HepG2 (cell line): ENCODE measurements around the gene CKLF. TPM values are rescaled to one million over a fixed set of nuclear protein-coding genes. Genes with fewer than 3 reads are reported as not detected.

Source experiments
- ATAC-seq: fragments of 200-7000 bp; cut with Tn5 transposase; 3 replicates; pipeline ENCODE4 v1.9.1; 2020; ENCODE audit warnings: mild to moderate bottlenecking, moderate library complexity
- Bru-seq: library from RNA; stranded (reverse); fragments of 400-500 nt; gene quantifications from one replicate; lab custom pipeline; 2021; lab: Mats Ljungman, UMichigan
- BruChase-seq, 2 experiments: library from RNA; stranded (reverse); fragments of 400-500 nt; gene quantifications; one replicate each; lab custom pipeline; 2021; lab: Mats Ljungman, UMichigan
- BruUV-seq: library from RNA; stranded (reverse); fragments of 400-500 nt; replicated peaks from 2 replicates; lab custom pipeline; 2021; lab: Mats Ljungman, UMichigan
- CTCF ChIA-PET: fragments of 300-600 bp; formaldehyde crosslinking; extraction: SDS; loops from one replicate; lab custom pipeline; 2021; ENCODE audit warnings: low total read pairs, inconsistent platforms, low intra/inter-chr PET ratio; lab: Yijun Ruan, JAX
- POLR2A ChIA-PET: fragments of 350-600 bp; sonication (Branson Sonifier 250); formaldehyde crosslinking; loops from one replicate; lab custom pipeline; 2020; ENCODE audit warnings: antibody characterized with exemption, inconsistent platforms; lab: Yijun Ruan, JAX
- DNase-seq: peaks from one replicate; pipeline ENCODE4 v3.0.0-alpha.2; 2015; ENCODE audit warnings: low spot score
- FAIRE-seq: peaks from 3 replicates; lab custom pipeline; 2011; peaks lifted over from hg19 to GRCh38; lab: Jason Lieb, UNC
- H2AFZ ChIP-seq: one replicate; pipeline ENCODE4 v1.6.1; 2011; ENCODE audit warnings: low read length, inconsistent platforms
- H3K27ac ChIP-seq: fragments of 300-600 bp; 3 replicates; pipeline ENCODE4 v1.8.0; 2011; ENCODE audit warnings: mixed run types, mild to moderate bottlenecking, mixed read lengths, low read length, inconsistent platforms; ENCODE audit not compliant: insufficient read depth; ENCODE audit errors: extremely low read length
- H3K27me3 ChIP-seq, 2 experiments: fragments of 200-600 bp in 1 of 2; 2 replicates in 1 of 2; 3 replicates in 1 of 2; pipeline versions ENCODE4 v1.6.0 to v1.8.0; 2011; ENCODE audit warnings: low read length in 2 of 2, mild to moderate bottlenecking in 2 of 2, moderate library complexity in 2 of 2, inconsistent platforms in 1 of 2; ENCODE audit not compliant: insufficient read depth in 2 of 2, control insufficient read depth in 1 of 2
- H3K36me3 ChIP-seq, 2 experiments: fragments of 200-600 bp in 1 of 2; replicated peaks in 1 of 2; 2 replicates in 1 of 2; 3 replicates in 1 of 2; pipeline versions ENCODE4 v1.5.1 to v1.8.0; 2011; ENCODE audit warnings: low read length in 2 of 2, inconsistent platforms in 1 of 2; ENCODE audit not compliant: insufficient read depth in 2 of 2, control insufficient read depth in 1 of 2
- H3K4me1 ChIP-seq: 2 replicates; pipeline ENCODE4 v1.5.1; 2012; ENCODE audit warnings: low read length, inconsistent platforms; ENCODE audit not compliant: insufficient read depth
- H3K4me2 ChIP-seq: 2 replicates; pipeline ENCODE4 v1.6.0; 2011; ENCODE audit warnings: low read depth, low read length, inconsistent platforms
- H3K4me3 ChIP-seq, 3 experiments: fragments of 200-600 bp in 1 of 3; sonication (generic), shearing (Covaris generic) in 1 of 3; replicated peaks in 1 of 3; 2 replicates each; pipeline ENCODE4 v1.5.1; 2011 to 2016; ENCODE audit warnings: low read length in 3 of 3, inconsistent platforms in 2 of 3, low read depth in 2 of 3, mild to moderate bottlenecking in 2 of 3, control low read depth in 1 of 3, mixed read lengths in 1 of 3; ENCODE audit not compliant: insufficient read depth in 1 of 3
- H3K79me2 ChIP-seq: one replicate; pipeline ENCODE4 v1.6.1; 2011; ENCODE audit warnings: low read length, inconsistent platforms; ENCODE audit not compliant: insufficient read depth
- H3K9ac ChIP-seq: 2 replicates; pipeline ENCODE4 v1.6.0; 2011; ENCODE audit warnings: mild to moderate bottlenecking, low read depth, low read length, inconsistent platforms; ENCODE audit not compliant: insufficient read depth
- H3K9me3 ChIP-seq: 2 replicates; pipeline ENCODE4 v1.5.1; 2012; ENCODE audit warnings: mild to moderate bottlenecking, low read length
- H4K20me1 ChIP-seq: 2 replicates; pipeline ENCODE4 v1.6.0; 2011; ENCODE audit warnings: inconsistent platforms, mild to moderate bottlenecking, low read length, moderate library complexity; ENCODE audit not compliant: insufficient read depth
- CHCHD3 ChIP-seq: sonication (generic); formaldehyde crosslinking; IDR thresholded peaks from 2 replicates; pipeline ENCODE4 v1.8.0; 2022; ENCODE audit warnings: mild to moderate bottlenecking, missing genetic modification reagents, moderate library complexity
- HMGA1 ChIP-seq: sonication (generic); formaldehyde crosslinking; conservative IDR thresholded peaks from 2 replicates; pipeline ENCODE4 v1.4.0; 2020; ENCODE audit warnings: missing genetic modification reagents
- MAFK ChIP-seq, 2 experiments: IDR thresholded peaks in 1 of 2; conservative IDR thresholded peaks in 1 of 2; 2 replicates each; pipeline ENCODE4 v1.6.1; 2011; ENCODE audit warnings: improper control_type of control experiment in 2 of 2, low read length in 2 of 2
- MED8 ChIP-seq: sonication (generic); formaldehyde crosslinking; IDR thresholded peaks from 2 replicates; pipeline ENCODE4 v1.8.1; 2023; ENCODE audit warnings: mild to moderate bottlenecking, missing genetic modification reagents; ENCODE audit not compliant: insufficient replicate concordance
- MYNN ChIP-seq: sonication (generic); formaldehyde crosslinking; IDR thresholded peaks from 2 replicates; pipeline ENCODE4 v1.4.0; 2020; ENCODE audit warnings: mild to moderate bottlenecking, low read depth, missing genetic modification reagents
- NFRKB ChIP-seq: fragments of 450-650 bp; IDR thresholded peaks from 2 replicates; pipeline ENCODE4 v1.6.1; 2017
- NR3C1 ChIP-seq: sonication (generic); formaldehyde crosslinking; IDR thresholded peaks from 2 replicates; pipeline ENCODE4 v1.4.0; 2020; ENCODE audit warnings: missing genetic modification reagents
- TCF12 ChIP-seq, 2 experiments: fragments of 450-650 bp in 1 of 2; sonication (generic) in 1 of 2; formaldehyde crosslinking in 1 of 2; IDR thresholded peaks; 2 replicates each; pipeline versions ENCODE4 v1.6.1 to v1.8.0; 2017 to 2022; ENCODE audit warnings: antibody characterized with exemption in 1 of 2, mild to moderate bottlenecking in 1 of 2, missing genetic modification reagents in 1 of 2, moderate library complexity in 1 of 2
- ZFP1 ChIP-seq: IDR thresholded peaks from 2 replicates; pipeline ENCODE4 v1.6.1; 2016
- ZFP82 ChIP-seq: sonication (generic); formaldehyde crosslinking; IDR thresholded peaks from 2 replicates; pipeline ENCODE4 v1.5.1; 2020; ENCODE audit warnings: mild to moderate bottlenecking, missing genetic modification reagents, borderline replicate concordance
- ZFY ChIP-seq: sonication (generic); formaldehyde crosslinking; IDR thresholded peaks from 2 replicates; pipeline ENCODE4 v1.4.0; 2020; ENCODE audit warnings: missing genetic modification reagents
- ZNF558 ChIP-seq: sonication (generic); formaldehyde crosslinking; IDR thresholded peaks from 2 replicates; pipeline ENCODE4 v1.9.0; 2022; ENCODE audit warnings: mild to moderate bottlenecking, missing genetic modification reagents, borderline replicate concordance
- WGBS: methylation state at CpG from one replicate; pipeline ENCODE4 v1.1.6; 2017; ENCODE audit warnings: low lambda C conversion rate; 5-methylcytosine and 5-hydroxymethylcytosine counted together
- in situ Hi-C: cut with HindIII; loops from 2 replicates; pipeline ENCODE4 v1.10.0; 2017; ENCODE audit warnings: low pct_unique_long_range_greater_than_20kb; ENCODE audit not compliant: extremely low pct_ligation_motif_present
- intact Hi-C: fragments of 100-400 bp; cut with micrococcal nuclease; formaldehyde crosslinking; loops from one replicate; pipeline ENCODE4 v1.10.0; 2022; ENCODE audit not compliant: unreplicated experiment
- long read RNA-seq, 2 experiments: library from RNA in 1 of 2; library from polyadenylated mRNA in 1 of 2; stranded (forward) in 1 of 2; unstranded in 1 of 2; transcript quantifications; one replicate each; pipeline ENCODE4 v2.0.0, GENCODE V29; 2019 to 2022
- polyA minus RNA-seq, 3 experiments: library from RNA; depleted of rRNA, polyadenylated mRNA; stranded (reverse); fragments of >200 nt; gene quantifications; 2 replicates each; pipeline ENCODE4 v1.2.3, GENCODE V29; 2011; ENCODE audit warnings: low replicate concordance in 1 of 3
- polyA plus RNA-seq, 8 experiments: library from polyadenylated mRNA; depleted of rRNA in 3 of 8; stranded (reverse) in 7 of 8; unstranded in 1 of 8; fragments of >200 nt; fragmentation: Illumina TruSeq in 4 of 8; extraction: Trizol in 4 of 8; gene quantifications; 2 replicates each; pipeline versions ENCODE4 v1.2.1 to v1.2.3, GENCODE V29; 2011 to 2016; ENCODE audit warnings: low read depth in 4 of 8, missing spikeins in 1 of 8, mixed read lengths in 1 of 8; ENCODE audit not compliant: insufficient read depth in 1 of 8
- total RNA-seq, 5 experiments: library from RNA; depleted of rRNA; stranded (reverse); fragments of >200 nt; fragmentation: Illumina TruSeq; extraction: Trizol; gene quantifications; 2 replicates each; pipeline ENCODE4 v1.2.3, GENCODE V29; 2016; ENCODE audit warnings: low read depth in 1 of 5
- TF ChIP-seq, protein P1 (sequence below): sonication (generic); formaldehyde crosslinking; IDR thresholded peaks from 2 replicates; pipeline ENCODE4 v1.4.0; 2020; ENCODE audit warnings: mild to moderate bottlenecking, missing genetic modification reagents
- TF ChIP-seq, protein P2 (sequence below): sonication (generic); formaldehyde crosslinking; IDR thresholded peaks from 2 replicates; pipeline ENCODE4 v1.5.0; 2020; ENCODE audit warnings: missing genetic modification reagents

The CKLF gene, protein sequence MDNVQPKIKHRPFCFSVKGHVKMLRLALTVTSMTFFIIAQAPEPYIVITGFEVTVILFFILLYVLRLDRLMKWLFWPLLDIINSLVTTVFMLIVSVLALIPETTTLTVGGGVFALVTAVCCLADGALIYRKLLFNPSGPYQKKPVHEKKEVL
- total RNA-seq (2016; rRNA removed; fragmentation: Illumina TruSeq; extraction: Trizol), result 83.0 and 120 TPM in 2 replicates
- total RNA-seq (2016; cell fraction: cytosol; rRNA removed; fragmentation: Illumina TruSeq; extraction: Trizol; ENCODE audit: low read depth), result 262 and 384 TPM in 2 replicates
- 80.2 and 129 TPM in 2 replicates for total RNA-seq (2016; cell fraction: insoluble cytoplasmic fraction; rRNA removed; fragmentation: Illumina TruSeq; extraction: Trizol)
- 165 and 224 TPM in 2 replicates for total RNA-seq (2016; cell fraction: membrane; rRNA removed; fragmentation: Illumina TruSeq; extraction: Trizol)
- total RNA-seq (2016; cell fraction: nucleus; rRNA removed; fragmentation: Illumina TruSeq; extraction: Trizol), result 56.6 and 61.7 TPM in 2 replicates
- 152 and 167 TPM in 2 replicates for polyA plus RNA-seq (2011; rRNA removed)
- polyA plus RNA-seq (2011; cell fraction: cytosol; rRNA removed), result 201 and 220 TPM in 2 replicates
- 45.6 and 74.1 TPM in 2 replicates for polyA plus RNA-seq (2011; cell fraction: nucleus; rRNA removed)
- polyA plus RNA-seq (2012), result 78.5 and 108 TPM in 2 replicates
- 345 and 456 TPM in 2 replicates for polyA plus RNA-seq (2016; cell fraction: cytosol; fragmentation: Illumina TruSeq; extraction: Trizol; ENCODE audit: low read depth)
- 86.2 and 89.6 TPM in 2 replicates for polyA plus RNA-seq (2016; cell fraction: insoluble cytoplasmic fraction; fragmentation: Illumina TruSeq; extraction: Trizol; ENCODE audit: low read depth)
- polyA plus RNA-seq (2016; cell fraction: membrane; fragmentation: Illumina TruSeq; extraction: Trizol; ENCODE audit: low read depth), result 169 and 229 TPM in 2 replicates
- polyA plus RNA-seq (2016; cell fraction: nucleus; fragmentation: Illumina TruSeq; extraction: Trizol; ENCODE audit: insufficient read depth, low read depth), result 90.2 and 116 TPM in 2 replicates
- 41.9 and 49.9 TPM in 2 replicates for polyA minus RNA-seq (2011; rRNA and poly(A)+ RNA removed; ENCODE audit: low replicate concordance)
- 32.4 and 34.8 TPM in 2 replicates for polyA minus RNA-seq (2011; cell fraction: cytosol; rRNA and poly(A)+ RNA removed)
- polyA minus RNA-seq (2011; cell fraction: nucleus; rRNA and poly(A)+ RNA removed), result 23.4 and 35.9 TPM in 2 replicates
- Bru-seq, nascent RNA, result percentile 86 among the genes with signal in this experiment
- BruChase-seq, experiment 1, labeled RNA remaining after a 6-hour chase, result percentile 96 among the genes with signal in this experiment
- BruChase-seq, experiment 2, labeled RNA remaining after a 2-hour chase, result percentile 92 among the genes with signal in this experiment
- long read RNA-seq, experiment 1, transcript CKLF-204 (2 exons, 412 nt), result minor isoform, 7 of 96 reads
- long read RNA-seq, experiment 1, transcript CKLF-203 (3 exons, 508 nt), result major isoform, 36 of 96 reads
- long read RNA-seq, experiment 1, transcript CKLF-201 (4 exons, 669 nt), result minor isoform, 34 of 96 reads
- long read RNA-seq, experiment 1, transcript CKLF-202 (3 exons, 571 nt), result minor isoform, 12 of 96 reads
- long read RNA-seq, experiment 1, partial matches to known transcripts, result 0 of 96 reads
- long read RNA-seq, experiment 1, other reads (novel, unspliced or antisense), result 3 of 96 reads
- long read RNA-seq, experiment 2, transcript CKLF-202 (3 exons, 571 nt), result minor isoform, 5 of 60 reads
- long read RNA-seq, experiment 2, transcript CKLF-203 (3 exons, 508 nt), result minor isoform, 19 of 60 reads
- long read RNA-seq, experiment 2, transcript CKLF-201 (4 exons, 669 nt), result major isoform, 27 of 60 reads
- long read RNA-seq, experiment 2, partial matches to known transcripts, result 1 of 60 reads
- long read RNA-seq, experiment 2, other reads (novel, unspliced or antisense), result 5 of 60 reads

DNA sequence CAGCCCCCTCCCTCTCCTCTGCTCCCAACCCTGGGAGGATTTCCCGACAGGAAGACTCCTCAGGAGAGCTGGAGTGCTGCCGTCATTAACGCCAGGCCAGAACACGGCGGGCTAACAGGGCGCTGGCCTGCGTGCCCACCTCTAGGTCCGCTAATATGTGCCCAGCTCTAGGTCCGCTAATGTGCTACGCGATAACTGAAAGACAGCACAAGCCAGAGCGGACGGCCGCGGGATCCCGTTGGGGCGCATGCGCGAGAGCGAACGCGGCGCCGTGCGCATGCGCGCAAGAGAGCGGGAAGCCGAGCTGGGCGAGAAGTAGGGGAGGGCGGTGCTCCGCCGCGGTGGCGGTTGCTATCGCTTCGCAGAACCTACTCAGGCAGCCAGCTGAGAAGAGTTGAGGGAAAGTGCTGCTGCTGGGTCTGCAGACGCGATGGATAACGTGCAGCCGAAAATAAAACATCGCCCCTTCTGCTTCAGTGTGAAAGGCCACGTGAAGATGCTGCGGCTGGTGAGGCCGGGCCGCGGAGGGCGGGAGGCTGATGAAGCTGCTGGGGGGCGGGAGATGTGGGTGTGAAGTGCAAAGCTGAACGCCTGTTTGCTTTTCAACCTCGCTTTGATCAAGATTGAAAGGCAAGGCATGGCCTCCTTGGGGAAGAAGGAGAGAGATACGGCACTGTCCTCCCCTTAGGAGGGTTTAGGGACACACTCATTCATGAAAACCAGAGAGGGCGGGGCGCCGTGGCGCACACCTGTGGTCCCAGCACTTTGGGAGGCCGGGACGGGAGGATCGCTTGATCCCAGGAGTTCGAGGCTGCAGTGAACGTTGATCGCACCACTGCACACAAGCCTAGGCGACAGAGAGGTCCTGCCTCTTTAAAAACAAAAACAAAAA is at the start of gene CKLF:
CKLF (plus strand) TSS at position 291 of the 892 bp plus-strand sequence; CDS start at position 431, 140 bp downstream.
- POLR2A ChIA-PET, result interaction anchor here (0.7 to 3.3 kb wide), 21 partner anchors 9 to 384 kb away, joined by 3 to 23 read pairs (median 4); partner anchors contain the start of genes CMTM3 and NAE1
- peak within 1 kb of the TSS; percentile 94 for H3K4me2 ChIP-seq
- H2AFZ ChIP-seq, result peak within 1 kb of the TSS; percentile 85
- BruUV-seq, result TSS peak; percentile 52
- peaks cover 24% of the 10 kb centered on the region for H3K79me2 ChIP-seq
- peak; percentile 67 for FAIRE-seq
- H3K36me3 ChIP-seq, result peaks cover 0 to 6% of the 10 kb centered on the region in 2 experiments; a peak in 2 of 5 replicates
- peak within 1 kb of the TSS; percentile 70 to 79 (median 73) for H3K4me3 ChIP-seq
- peak; percentile 80 for ATAC-seq
- H3K27me3 ChIP-seq, result no peaks in the 10 kb centered on the region
- in situ Hi-C loops, result no loop called here
- peak; percentile 85 for DNase-seq
- 11% methylated on average over 62 of the region's 63 CpGs for whole genome bisulfite sequencing
- peak within 1 kb of the TSS; percentile 87 for H3K27ac ChIP-seq
- H4K20me1 ChIP-seq, result no peaks in the 10 kb centered on the region
- CTCF ChIA-PET, result no interaction called here
- peaks cover 84% of the 10 kb centered on the region for H3K4me1 ChIP-seq
- no peaks in the 10 kb centered on the region for H3K9me3 ChIP-seq
- peak within 1 kb of the TSS; percentile 85 for H3K9ac ChIP-seq
- intact Hi-C loops, result loop anchor here (2.0 kb wide), 1 partner anchor 52 kb away; the partner anchor contains the start of gene CMTM3
- TF ChIP-seq ZFP1 (CRISPR knock-in tag), result peak; percentile 77
- TF ChIP-seq MYNN (CRISPR knock-in tag), result peak; percentile 98
- no peak for TF ChIP-seq TCF12 (IDR thresholded peaks at IDR 0.05)
- no peak; the same call in none of the 2 replicates for TF ChIP-seq TCF12 (CRISPR knock-in tag; IDR thresholded peaks at IDR 0.05)
- 0 out of 2 replicates have a peak, but pooled peaks have one; percentile 44 for TF ChIP-seq CHCHD3 (CRISPR knock-in tag)
- peak; percentile 95; the same call in 1 of the 2 replicates for TF ChIP-seq ZNF558 (CRISPR knock-in tag)
- TF ChIP-seq, protein P1, sequence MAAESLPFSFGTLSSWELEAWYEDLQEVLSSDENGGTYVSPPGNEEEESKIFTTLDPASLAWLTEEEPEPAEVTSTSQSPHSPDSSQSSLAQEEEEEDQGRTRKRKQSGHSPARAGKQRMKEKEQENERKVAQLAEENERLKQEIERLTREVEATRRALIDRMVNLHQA (CRISPR knock-in tag), result peak; percentile 88; the same call in 1 of the 2 replicates
- TF ChIP-seq NFRKB, result no peak
- TF ChIP-seq HMGA1 (CRISPR knock-in tag), result no peak
- TF ChIP-seq ZFP82, result no peak
- no peak for TF ChIP-seq MAFK (conservative IDR thresholded peaks at IDR 0.05 in 1 of 2, IDR thresholded peaks at IDR 0.05 in 1 of 2; ENCODE audit: low read length in 2 of 2)
- TF ChIP-seq ZFY (CRISPR knock-in tag), result peak; percentile 93
- no peak for TF ChIP-seq NR3C1
- TF ChIP-seq MED8 (CRISPR knock-in tag), result peak; percentile 71
- TF ChIP-seq, protein P2, sequence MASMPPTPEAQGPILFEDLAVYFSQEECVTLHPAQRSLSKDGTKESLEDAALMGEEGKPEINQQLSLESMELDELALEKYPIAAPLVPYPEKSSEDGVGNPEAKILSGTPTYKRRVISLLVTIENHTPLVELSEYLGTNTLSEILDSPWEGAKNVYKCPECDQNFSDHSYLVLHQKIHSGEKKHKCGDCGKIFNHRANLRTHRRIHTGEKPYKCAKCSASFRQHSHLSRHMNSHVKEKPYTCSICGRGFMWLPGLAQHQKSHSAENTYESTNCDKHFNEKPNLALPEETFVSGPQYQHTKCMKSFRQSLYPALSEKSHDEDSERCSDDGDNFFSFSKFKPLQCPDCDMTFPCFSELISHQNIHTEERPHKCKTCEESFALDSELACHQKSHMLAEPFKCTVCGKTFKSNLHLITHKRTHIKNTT (CRISPR knock-in tag), result no peak
